Measurements from ENCODE around the gene GNPNAT1.

DNA sequence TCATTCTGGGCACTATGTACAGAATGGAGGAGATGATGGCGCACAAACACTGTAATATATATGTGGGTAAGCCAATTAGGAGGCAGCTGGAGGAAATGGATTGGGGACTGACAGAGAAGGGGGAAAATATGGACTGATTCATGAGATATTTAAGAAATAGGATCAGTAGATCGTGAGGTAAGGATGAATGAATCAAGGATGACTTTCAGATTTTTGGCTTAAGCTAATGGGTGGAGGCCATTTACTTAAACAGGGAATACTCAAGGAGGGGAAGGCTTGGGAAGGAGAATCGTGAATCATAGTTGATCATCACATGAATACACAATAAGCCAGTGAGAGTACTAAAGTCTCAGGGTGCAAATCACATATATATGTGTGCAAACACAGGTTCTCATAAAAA is 11.2 kb upstream of the GNPNAT1 start:
- TF ChIP-seq EP300 (IDR thresholded peaks at IDR 0.05; ENCODE audit: borderline replicate concordance) (no peak), RAD21 (IDR thresholded peaks at IDR 0.05; ENCODE audit: low read depth) (no peak), YY1 (IDR thresholded peaks at IDR 0.05; ENCODE audit: low read depth) (no peak), TAF1 (IDR thresholded peaks at IDR 0.05; ENCODE audit: low read depth) (no peak), EGR1 (IDR thresholded peaks at IDR 0.05) (no peak), FOXM1 (IDR thresholded peaks at IDR 0.05; ENCODE audit: borderline replicate concordance, low read depth) (no peak), TEAD4 (IDR thresholded peaks at IDR 0.05) (no peak), ZBTB7A (IDR thresholded peaks at IDR 0.05; ENCODE audit: low read depth) (no peak), NFIC (IDR thresholded peaks at IDR 0.05) (no peak), CEBPB (IDR thresholded peaks at IDR 0.05) (no peak), TCF12 (IDR thresholded peaks at IDR 0.05; ENCODE audit: low read depth) (no peak)
- TF ChIP-seq, protein P1, sequence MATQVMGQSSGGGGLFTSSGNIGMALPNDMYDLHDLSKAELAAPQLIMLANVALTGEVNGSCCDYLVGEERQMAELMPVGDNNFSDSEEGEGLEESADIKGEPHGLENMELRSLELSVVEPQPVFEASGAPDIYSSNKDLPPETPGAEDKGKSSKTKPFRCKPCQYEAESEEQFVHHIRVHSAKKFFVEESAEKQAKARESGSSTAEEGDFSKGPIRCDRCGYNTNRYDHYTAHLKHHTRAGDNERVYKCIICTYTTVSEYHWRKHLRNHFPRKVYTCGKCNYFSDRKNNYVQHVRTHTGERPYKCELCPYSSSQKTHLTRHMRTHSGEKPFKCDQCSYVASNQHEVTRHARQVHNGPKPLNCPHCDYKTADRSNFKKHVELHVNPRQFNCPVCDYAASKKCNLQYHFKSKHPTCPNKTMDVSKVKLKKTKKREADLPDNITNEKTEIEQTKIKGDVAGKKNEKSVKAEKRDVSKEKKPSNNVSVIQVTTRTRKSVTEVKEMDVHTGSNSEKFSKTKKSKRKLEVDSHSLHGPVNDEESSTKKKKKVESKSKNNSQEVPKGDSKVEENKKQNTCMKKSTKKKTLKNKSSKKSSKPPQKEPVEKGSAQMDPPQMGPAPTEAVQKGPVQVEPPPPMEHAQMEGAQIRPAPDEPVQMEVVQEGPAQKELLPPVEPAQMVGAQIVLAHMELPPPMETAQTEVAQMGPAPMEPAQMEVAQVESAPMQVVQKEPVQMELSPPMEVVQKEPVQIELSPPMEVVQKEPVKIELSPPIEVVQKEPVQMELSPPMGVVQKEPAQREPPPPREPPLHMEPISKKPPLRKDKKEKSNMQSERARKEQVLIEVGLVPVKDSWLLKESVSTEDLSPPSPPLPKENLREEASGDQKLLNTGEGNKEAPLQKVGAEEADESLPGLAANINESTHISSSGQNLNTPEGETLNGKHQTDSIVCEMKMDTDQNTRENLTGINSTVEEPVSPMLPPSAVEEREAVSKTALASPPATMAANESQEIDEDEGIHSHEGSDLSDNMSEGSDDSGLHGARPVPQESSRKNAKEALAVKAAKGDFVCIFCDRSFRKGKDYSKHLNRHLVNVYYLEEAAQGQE (IDR thresholded peaks at IDR 0.05; ENCODE audit: low read depth), result no peak
- TF ChIP-seq, protein P2, sequence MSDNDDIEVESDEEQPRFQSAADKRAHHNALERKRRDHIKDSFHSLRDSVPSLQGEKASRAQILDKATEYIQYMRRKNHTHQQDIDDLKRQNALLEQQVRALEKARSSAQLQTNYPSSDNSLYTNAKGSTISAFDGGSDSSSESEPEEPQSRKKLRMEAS (IDR thresholded peaks at IDR 0.05), result no peak
- TF ChIP-seq, protein P3, sequence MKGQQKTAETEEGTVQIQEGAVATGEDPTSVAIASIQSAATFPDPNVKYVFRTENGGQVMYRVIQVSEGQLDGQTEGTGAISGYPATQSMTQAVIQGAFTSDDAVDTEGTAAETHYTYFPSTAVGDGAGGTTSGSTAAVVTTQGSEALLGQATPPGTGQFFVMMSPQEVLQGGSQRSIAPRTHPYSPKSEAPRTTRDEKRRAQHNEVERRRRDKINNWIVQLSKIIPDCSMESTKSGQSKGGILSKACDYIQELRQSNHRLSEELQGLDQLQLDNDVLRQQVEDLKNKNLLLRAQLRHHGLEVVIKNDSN (IDR thresholded peaks at IDR 0.05), result no peak
